VCaP (cell line): ENCODE measurements around the gene PKP4.
"Not testable (repeated sequence)": the region's sequence is repeated elsewhere in the genome, so short reads cannot be mapped to it uniquely, and the experiment has no call there.

Experiments used
- H3K27ac ChIP-seq: fragments of 450-650 bp; 2 replicates; pipeline ENCODE4 v1.5.1; 2017
- CTCF ChIP-seq: fragments of 450-650 bp; conservative IDR thresholded peaks from 2 replicates; pipeline ENCODE4 v1.5.1; 2017; ENCODE audit warnings: mild to moderate bottlenecking, moderate library complexity

Gene PKP4

DNA sequence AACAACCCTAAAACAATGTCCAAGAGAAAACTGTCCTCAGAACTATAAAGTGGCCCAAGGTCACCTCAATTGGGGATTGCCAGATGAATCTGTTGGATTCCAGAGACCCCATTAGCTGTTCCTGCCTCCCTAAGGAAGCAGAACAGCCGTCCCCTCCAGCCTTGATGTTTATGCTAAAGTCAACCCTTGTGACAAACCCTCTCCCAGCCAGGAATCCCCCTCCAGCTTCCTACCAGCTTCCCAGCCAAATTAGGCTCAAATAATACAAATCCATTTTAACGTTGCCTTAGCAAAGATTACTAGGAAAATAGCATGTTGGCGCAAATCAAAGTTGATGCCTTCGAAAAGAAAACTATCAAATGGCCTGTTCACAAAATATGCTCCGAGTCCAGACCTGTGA, 232.6 kb downstream of the PKP4 start:
- TF ChIP-seq CTCF: no peak
- H3K27ac ChIP-seq: no peak overlapping the region

DNA sequence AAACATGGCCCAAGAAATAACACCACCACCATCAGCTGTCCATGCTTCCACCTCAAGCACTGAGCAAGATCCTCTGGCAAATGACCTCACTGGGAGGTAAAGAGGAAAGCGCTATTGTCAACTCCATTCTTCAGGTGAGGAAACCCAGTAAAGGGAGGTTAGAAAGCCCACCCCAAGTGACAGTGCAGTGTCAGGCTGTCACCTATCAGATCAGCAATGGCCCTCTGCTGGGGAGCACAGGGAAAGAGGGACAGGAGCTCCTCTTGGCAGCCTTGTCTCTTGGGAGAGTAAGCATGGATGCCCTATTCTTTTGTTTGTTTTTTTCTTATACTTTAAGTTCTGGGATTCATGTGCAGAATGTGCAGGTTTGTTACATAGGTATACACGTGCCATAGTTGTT, 234.1 kb downstream of the PKP4 start:
- TF ChIP-seq CTCF: no peak
- H3K27ac ChIP-seq: no peak overlapping the region

GRCh38 chr2:158691619-158692018, 234.9 kb downstream of the PKP4 start:
- TF ChIP-seq CTCF: no peak

DNA sequence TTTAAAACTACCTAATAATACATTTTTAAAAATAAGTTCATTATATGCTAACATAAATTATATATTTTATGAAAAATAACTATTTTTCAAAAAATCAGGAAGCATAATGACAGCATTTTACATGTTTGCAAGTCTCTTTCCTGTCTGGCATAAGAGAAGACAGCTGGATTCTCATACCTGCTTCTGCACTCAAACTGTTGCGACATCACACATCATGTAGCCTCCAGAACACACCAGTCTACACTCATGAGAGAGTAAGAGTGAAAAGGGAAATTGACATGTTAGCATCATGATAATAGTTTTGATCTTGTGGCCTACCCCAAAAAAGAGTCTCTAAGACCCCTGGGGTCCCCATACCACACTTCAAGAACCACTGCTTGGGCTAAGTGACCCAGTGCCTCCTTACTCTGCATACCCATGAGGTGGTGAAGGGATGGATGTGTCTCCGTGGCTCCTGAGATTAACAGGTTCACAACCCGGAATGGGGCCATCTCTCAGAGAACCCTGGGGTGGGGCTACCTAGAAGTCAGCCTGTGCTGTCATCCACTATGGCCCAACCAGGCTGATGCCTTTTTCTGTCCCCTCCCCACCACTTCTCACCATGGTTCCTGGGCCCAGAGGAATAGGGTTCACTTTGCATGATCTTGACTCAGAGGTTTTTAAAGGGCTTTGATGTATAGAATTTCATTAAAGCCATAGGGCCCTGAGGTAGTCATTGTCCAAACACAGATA, 235.8 kb downstream of the PKP4 start:
- no peak for TF ChIP-seq CTCF
- no peak overlapping the region for H3K27ac ChIP-seq

More at GRCh38 chr2:158691619-158692018, 234.9 kb downstream of the PKP4 start:
- H3K27ac ChIP-seq: no peak overlapping the region

DNA sequence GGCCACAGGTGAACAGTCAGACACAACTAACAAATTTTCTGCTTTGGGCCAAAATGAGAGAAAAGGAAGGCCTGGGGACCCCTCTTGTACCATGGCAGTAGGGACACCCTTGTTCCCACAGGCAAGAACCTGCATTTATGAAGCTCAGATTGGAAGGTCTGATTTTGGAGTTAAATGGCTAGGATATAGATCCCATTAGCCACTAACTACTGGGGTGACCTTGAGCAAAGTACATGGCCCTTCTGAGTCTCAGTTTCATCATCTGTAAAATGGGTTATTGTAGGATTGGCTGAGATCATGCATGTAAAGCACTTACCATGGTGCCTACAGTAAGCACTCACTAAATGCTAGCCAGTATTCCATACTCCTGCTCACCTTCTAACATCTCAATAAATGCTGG, 236.7 kb downstream of the PKP4 start:
- TF ChIP-seq CTCF: no peak
- H3K27ac ChIP-seq: no peak overlapping the region

DNA sequence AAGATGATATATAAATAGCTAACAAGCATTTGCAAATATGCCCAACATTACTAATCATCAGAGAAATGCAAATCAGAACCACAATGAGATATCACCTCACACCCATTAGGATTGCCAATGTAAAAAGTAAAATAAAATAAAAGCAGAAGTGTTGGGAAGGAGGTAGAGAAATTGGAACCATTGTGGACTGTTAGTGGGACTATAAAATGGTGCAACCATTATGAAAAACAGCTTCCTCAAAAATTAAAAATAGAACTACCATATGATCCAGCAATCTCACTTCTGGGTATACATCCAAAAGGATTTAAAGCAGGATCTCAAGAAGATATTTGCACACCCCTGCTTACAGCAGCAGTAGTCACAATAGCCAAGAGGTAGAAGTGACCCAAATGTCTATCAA, 238.6 kb downstream of the PKP4 start:
- no peak for TF ChIP-seq CTCF
- H3K27ac ChIP-seq: no peak overlapping the region

DNA sequence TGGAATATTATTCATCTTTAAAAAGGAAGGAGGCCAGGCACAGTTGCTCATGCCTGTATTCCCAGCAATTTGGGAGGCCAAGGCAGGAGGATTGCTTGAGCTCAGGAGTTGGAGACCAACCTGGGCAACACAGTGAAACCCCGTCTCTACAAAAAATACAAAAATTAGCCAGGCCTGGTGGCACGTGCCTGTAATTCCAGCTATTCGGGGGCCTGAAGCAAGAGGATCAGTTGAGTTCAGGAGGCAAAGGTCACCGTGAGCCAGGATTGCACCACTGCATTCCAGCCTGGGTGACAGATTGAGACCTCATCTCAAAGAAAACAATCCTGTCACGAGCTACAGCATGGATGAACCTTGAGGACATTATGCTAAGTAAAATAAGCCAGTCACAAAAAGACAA, 239.0 kb downstream of the PKP4 start:
- H3K27ac ChIP-seq: not testable (repeated sequence)

- no peak overlapping the region for H3K27ac ChIP-seq
- no peak for TF ChIP-seq CTCF
These were observed 242.6 kb downstream of the PKP4 start for GRCh38 chr2:158699323-158699722.
